Activated CD4-positive, alpha-beta T cell treated with anti-CD3 and anti-CD28 coated beads for 48 hours (primary cell): ENCODE measurements around the gene CRLF1.
A peak's percentile ranks its signal among the peaks of the same experiment; 100 is the strongest.

Source experiments
- DNase-seq: peaks from one replicate; pipeline ENCODE4 v3.0.0-alpha.2; 2020

Gene CRLF1

DNA sequence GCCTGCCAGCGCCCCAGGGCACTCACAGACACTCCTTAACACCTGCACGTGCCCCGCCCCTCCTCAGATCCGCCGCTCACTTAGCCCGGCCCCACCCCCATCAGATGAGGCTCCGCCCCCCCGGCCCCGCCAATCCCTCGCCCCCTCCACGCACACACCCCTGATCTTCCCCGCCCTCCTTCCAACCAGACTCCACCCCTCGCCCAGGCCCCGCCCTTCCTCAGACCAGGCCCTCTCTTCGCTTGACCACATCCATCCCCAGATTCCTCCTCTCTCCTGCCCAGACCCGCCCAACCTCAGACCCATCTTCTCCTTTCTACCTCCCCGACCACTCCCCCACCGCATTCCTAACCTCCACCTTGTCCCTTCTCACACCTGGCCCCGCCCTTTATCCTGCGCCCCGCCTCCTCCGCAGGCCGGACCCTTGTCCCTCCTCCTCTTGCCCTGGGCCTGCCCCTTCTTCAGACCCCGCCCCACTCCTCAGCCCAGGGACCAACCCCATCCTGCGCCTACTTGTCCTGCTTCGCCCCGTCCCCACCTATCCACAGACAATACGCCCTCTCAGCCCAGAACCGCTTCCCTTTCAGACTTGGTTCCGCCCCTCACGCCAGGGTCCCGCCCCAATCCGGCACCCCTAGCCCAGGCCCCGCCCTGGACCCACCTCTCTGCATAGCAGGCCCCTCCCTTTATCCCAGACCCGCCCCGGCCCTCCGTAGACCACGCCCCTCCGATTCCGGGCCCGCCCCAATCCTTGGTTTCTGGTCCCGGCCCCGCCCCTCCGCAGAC lies 29.8 kb upstream of the CRLF1 start:
- DNase-seq = peak; percentile 100

DNA sequence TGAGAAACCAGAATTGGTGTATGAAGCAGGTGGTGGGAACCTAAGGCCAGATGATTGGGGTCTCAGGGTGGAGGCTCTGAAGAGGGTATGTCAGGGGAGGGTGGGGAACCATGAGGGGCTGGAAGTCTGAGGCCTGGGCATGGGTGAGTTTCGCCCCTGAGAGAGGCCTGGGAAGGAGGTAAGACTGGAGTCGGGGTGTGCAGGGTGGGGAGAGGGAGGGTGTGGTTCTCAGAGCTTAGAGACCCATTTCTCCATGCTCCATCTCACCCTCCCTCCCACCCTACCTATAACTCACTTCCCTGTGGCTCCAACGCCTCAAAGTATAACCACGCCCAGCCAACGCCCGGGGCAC lies 29.2 kb upstream of the CRLF1 start:
- DNase-seq = no peak

DNA sequence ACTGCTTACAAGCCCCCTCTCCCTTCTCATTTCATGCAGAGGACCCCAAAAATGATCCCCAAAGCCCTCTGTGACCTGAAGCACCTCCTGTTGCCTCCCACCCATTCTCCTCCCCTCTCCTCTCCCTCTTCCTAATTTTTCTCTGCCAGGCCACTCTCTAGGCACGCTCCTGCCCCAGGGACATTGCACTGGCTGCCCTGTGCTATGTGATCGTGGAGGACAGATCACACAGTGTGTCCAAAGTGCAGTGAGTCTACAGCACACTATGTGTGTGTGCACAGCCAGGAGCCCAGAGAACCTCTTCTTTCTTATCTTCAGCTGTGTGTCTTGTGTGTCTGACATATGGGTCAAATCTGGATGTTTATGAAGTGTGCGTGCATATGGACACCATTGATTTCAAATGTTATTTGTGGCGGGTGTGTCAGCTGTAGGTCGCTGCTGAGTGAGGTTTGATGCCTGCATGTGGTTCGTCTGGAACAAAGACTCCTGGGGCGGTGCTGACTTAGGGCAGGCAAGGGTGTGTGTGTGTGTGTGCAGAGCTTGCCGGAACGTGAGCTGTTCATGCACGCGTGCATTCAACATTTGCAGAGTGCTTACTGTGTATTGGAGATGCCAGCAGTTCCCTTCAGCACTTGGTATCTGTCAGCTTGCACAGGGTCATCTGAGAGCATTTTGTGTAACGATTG lies 28.2 kb upstream of the CRLF1 start:
- DNase-seq = no peak

DNA sequence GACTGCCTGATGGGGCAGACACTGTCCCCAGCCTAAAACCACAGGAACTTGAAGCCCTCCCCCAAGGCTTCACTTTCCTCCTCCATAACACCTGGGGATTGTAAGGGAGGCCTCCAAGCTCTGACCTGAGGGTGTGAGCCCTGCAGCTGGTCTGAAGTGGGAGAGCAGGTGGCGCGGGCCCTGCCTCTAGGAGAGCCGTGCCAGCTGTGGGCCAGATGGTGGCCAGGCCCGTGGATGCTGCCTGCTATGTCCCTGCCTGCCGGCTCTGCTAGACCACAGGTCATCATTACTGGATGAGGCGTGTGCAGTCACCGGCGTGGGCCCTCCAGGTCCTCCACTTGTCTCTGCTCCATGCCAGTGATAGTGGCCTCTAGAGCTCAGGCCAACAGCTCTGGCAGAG lies 26.7 kb upstream of the CRLF1 start:
- no peak for DNase-seq

DNA sequence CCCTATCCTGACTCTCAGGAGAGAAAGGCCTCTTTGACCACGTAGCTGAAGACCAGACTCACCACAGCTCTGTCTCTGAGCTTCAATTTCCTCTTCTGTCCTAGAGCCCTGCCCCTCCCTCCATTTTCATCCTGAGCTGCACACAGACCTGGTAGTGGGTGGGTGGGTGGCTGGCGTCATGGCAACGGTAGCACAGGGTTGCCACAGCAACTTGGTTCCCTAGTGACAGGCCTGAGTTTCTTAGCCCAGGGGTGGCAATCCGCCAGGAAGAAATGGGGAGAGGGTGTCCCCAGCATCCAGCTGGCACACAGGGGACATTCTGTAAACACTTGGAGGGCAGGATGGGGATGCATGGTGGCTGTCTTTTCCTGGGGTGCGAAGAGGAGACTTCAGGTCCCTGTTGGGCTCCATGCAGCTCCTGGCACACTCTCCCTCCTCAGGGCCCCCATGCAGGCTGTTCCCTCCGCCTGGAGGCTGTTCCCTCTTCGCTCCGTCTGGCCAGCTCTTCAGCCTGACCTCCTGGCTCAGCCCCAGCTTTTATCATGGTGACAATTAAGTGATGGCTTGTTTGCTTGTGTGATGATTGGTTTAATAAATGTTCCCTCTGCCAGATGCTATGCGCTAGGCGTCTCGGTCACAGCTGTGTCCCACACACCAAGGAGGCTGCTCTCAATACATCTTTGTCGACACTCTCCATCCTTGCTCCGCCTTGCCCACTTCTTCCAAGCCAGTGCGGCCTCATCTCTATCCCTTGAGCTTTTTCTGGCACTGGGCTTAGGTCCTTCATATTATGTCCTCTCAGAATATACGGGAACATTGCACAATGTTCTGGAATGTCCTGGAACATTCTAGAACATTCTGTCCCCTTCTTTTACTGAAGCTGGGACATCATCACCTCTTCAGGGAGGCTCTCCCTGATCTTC lies 22.8 kb upstream of the CRLF1 start:
- no peak for DNase-seq

DNA sequence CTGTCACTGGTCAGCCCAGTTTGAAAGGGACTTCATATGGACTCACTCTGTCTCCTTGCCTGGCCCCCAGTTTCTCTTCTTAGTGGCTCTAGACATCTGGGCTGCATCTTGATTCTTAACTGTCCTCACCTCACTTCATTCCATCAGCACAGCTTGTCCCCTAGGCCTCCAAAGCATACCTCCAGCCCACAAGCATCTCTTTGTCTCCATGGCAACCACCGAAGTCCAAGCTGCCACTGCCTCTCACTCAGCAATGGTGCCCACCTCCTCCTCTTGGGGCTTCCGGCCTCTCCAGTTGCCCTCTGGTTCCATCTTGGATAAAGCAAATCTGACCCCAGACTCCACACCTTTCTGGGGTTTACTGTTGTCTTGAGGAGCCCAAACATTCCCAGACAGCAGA lies 20.3 kb upstream of the CRLF1 start:
- DNase-seq = no peak

DNA sequence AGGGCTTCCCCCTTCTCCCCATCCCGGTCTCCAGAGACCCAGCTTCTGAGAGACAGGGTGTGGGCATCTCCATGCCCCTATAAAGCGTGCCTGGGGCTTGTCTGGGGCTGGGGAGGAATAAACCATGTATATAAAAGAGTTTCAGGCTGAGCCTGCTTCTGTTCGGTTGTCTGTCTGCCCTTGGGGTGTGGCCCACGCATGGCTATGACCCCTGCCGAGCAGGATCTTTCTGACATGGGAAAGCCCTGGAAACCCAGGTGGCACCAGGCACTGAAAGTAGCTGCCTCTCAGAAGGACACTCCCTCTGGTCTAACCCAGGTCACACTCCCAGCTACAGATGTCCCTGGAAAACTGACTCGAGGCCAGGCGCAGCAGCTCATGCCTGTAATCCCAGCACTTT lies 14.3 kb upstream of the CRLF1 start:
- DNase-seq = no peak

DNA sequence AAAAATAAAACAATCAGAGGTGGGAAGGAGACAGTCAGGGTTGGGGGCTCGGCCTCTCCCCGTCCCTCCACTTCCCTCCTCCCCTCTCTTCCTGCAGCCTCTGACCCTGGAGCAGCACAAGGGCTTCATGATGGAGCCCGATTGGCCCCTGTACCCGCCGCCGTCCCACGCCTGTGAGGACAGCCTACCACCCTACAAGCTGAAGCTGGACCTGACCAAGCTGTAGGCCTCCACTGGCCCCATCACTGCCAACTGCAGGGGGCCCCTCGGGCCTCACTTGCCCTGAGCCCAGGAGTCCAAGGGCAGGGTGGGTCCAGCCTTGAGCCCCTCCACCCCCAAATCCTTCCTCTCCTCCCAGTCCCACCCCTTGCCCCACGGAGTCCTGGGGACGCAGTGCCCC lies 13.7 kb upstream of the CRLF1 start:
- DNase-seq = no peak

DNA sequence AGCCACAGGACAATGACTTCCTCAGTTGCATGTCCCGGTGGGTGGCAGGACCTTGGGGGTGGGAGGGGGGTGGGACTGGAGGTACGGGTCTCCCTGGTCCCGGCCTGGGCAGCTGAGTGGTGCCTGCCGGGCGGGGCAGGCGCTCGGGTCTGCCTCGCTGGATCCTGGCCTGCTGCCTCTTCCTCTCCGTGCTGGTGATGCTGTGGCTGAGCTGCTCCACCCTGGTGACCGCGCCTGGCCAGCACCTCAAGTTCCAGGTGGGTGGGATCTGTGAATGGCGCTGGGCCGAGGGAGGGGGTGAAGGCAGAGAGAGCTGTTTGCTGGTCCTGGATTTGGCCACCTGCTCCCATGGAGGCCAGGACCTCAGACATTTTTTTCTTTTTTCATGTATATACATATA lies 11.6 kb upstream of the CRLF1 start:
- no peak for DNase-seq

DNA sequence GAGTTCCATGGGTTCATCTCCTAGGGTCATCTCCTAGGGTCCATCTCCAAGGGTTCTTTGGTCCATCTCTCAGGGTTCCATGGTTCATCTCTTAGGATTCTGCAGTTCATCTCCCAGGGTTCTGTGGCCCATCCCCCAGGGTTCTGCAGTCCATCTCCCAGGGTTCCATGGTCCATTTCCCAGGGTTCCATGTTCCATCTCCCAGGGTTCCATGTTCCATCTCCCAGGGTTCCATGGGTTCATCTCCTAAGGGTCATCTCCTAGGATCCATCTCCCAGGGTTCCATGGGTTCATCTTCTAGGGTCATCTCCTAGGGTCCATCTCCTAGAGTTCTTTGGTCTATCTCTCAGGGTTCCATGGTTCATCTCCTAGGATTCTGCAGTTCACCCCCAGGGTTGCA lies 11.0 kb upstream of the CRLF1 start:
- no peak for DNase-seq

DNA sequence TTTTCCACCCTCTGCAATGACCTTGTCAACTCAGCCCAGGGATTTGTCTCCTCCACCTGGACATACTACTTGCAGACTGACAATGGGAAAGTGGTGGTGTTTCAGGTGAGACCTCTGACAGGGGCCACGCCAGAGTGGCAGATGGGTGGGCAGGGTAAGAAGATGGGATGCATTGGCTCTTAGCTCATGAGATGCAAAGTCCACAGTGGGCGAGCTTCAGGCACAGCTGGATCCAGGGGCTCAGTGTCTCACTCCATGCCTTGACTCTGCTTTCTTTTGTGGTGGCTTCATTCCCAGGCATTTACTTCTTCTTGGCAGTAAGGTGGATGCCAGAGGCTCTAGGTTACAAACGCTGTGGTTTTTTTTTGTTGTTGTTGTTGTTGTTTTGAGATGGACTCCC lies 9.4 kb upstream of the CRLF1 start:
- DNase-seq = no peak

DNA sequence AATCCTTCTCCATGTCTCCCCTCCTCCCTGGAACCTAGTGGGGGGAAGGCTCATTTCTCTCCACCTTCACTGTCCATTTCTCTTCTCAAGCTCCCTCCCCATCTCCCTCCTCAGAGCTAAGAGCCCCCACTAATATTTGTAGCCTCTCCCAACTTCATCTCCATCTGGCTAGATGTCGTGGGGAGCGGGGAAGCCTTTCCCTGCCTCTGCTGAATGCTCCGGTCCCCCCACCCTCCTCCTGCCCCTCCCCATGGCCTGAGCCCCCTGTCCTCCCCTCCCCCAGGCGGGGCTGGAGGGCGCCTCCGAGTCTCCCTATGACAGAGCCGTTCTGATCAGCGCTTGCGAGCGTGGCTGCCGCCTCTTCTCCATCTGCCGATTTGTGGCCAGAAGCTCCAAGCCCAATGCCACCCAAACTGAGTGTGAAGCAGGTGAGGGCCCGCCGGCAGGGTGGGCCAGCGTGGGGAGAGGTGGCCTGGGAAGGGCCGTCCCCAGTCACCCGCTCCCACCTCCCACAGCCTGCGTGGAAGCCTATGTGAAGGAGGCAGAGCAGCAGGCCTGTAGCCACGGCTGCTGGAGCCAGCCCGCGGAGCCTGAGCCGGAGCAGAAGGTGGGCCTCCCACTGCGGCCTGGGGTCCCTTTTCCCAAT lies 7.1 kb upstream of the CRLF1 start:
- DNase-seq = no peak

DNA sequence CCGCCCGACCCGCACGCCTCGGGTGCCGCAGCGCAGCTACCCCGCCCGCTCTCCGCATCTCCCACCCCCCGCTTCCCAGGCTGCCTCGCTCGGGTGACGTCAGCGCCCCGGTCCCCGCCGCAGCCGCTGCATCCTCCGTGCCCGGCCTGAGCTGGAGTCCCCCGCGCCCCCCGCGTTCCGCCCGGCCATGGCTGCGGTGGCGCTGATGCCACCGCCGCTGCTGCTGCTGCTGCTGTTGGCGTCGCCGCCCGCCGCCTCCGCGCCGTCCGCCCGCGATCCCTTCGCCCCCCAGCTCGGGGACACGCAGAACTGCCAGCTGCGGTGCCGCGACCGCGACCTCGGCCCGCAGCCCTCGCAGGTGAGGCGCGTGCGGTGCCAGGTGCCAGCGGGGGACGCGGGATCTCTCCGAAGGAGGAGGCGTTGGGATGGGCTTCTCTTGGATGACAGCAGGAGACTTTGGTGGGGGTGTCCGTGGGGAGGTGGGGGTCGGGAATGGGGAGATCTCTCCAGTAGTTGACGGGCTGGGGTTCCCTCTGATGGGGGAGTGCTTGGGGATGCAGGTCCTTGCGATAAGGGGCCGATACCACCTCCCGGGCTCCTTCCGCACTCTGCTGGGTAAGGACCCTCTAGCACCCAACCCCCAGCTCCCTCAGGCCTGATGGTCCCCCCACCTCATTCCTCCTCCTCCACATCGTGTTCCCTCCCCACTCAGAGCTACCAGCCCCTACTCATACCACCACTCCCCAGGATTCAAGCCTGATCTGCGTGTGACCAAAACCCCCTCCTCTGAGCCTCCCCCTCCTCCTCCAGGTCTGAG lies 6.4 kb upstream of the CRLF1 start, which contains the start of gene TMEM59L:
Gene TMEM59L (plus strand): TSS at position 99 of the 817 bp plus-strand sequence. CDS start 89 bp downstream, at position 188.
- DNase-seq = no peak

DNA sequence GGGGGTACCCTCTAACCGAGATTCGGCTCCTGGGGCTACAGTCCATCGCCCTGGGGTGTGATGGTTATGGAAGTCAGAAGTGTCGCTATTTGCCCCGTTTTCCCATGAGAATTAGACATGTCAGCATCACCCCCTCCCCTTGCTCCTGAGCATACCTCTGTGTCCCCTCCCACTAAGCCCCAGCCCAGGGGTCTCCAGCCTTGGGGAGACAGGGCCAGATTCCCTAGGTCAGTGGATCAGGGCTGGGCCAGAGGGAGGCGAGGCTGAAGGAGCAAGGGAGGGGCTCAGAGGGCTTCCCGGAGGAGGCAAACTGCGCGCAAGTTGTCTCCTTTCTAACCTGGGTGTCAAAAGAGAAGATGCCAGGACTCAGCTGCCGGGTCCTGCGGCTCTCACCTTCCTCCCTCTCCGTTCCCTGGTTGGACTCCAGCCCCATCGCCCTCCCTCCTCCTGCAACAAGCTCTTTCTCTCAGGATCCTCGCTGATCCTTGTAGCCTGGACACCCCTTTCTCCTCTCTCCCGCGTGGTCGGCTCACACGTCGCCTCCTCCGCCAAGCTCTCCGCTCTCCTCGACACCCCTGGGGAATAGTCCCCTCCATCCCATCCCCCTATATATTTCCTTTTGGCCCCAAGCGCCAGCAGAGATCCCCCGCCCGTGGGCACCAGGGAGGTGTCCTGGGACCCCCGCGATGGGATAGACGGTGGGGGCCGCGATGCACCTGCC lies 5.6 kb upstream of the CRLF1 start:
- no peak for DNase-seq

DNA sequence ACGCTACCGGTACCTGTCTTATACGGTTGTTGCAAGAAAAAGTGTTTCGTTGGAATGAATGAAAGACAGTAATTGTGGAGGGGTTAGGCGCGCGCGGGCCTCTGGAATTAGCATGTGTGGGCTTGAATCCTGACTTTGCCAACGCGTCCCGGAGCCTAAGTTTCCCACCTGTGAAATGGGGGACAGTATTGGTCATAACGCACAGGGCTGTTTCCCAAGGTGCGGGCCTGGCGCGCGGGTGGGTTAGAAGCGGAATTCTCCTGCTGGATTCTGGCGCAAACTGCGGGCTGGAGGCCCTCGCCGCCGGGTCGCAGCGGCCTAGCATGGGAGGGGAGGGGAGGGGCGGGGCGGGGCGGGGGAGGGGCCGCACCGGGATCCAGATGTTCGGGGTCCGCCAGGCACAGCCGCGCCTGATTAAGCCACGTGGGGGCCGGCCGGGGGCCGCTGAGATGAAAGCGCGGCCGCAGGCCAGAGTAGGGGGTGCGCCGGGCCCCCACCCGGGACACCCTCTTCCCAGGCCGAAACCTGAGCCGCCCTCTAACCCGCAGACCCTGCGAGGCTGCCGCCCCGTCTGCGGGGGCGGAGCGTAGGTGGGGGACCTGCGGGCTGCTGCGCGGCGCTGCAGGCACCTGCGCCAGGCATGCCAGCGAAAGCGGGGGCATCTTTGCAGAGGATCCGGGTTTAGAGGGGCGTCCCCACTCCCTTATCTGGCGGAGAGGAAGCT lies 4.9 kb upstream of the CRLF1 start:
- no peak for DNase-seq

DNA sequence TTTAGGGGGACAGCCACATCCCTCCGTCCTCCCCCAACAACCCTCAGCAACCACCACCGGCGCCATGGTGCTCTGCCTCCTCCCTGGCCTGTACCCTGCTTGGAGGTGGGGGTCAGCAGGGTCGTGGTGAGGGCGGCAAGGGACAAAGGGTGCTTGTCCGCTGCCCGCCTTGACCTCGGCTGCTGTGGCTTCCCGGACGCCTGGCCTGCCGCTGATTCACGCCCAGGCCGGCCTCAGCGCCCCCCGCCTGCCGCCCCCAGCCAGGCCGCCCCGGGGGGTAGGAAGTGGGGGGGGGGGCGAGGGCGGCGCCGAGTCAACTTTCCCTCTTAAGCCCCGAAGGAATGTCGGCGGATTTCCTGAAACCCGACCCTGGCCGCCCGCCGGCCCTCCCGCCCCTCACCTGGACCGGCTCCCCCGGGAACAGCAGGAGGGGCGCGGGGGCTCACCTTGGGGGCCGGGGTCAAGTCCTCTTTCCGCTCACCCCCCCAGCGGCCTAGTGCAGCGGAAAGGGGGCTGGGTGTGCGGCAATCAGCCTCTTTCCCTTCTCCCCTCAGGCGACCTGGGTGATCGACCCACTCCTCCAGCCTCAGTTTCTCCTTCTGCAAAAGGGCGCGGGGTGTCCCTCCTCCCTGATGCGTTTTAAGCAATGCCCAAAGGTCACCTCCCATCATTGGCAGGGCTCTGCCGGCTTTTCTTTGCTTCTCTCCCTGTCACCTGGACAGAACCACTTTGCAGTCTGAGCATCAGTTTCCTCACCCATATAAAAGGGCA lies 4.1 kb upstream of the CRLF1 start:
- no peak for DNase-seq

DNA sequence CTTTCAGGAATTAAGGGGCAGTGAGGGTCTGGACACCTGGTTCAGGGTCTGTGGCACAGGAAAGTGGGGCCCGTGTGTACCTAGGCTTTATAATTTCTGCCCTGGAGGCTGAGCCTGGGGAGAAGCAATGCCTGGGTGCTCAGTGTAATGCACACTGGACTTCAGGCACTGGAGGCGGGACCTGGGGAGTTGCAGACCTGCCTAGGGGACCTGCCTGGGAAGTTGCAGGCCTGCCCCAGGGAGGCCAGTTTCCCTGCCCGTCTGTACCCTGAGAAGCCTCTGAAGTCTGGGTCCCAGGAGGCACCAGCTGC lies 3.6 kb upstream of the CRLF1 start:
- DNase-seq = no peak

DNA sequence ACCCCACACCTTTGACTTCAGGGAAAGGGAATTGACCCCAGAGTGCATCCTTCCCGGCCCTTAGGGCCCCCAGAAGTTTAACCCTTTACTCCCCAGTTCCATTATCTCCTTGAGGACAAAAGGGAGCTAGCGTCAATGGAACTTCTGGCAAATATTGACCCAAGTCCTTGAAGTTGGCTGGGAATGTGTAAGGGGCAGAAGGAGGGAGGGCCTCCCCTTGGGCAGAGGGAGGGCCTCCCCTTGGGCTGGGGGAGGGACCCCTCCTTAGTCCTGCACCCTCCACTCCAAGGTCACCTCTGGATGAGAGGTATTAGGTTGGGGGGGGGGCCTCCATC lies 3.1 kb upstream of the CRLF1 start:
- no peak for DNase-seq

DNA sequence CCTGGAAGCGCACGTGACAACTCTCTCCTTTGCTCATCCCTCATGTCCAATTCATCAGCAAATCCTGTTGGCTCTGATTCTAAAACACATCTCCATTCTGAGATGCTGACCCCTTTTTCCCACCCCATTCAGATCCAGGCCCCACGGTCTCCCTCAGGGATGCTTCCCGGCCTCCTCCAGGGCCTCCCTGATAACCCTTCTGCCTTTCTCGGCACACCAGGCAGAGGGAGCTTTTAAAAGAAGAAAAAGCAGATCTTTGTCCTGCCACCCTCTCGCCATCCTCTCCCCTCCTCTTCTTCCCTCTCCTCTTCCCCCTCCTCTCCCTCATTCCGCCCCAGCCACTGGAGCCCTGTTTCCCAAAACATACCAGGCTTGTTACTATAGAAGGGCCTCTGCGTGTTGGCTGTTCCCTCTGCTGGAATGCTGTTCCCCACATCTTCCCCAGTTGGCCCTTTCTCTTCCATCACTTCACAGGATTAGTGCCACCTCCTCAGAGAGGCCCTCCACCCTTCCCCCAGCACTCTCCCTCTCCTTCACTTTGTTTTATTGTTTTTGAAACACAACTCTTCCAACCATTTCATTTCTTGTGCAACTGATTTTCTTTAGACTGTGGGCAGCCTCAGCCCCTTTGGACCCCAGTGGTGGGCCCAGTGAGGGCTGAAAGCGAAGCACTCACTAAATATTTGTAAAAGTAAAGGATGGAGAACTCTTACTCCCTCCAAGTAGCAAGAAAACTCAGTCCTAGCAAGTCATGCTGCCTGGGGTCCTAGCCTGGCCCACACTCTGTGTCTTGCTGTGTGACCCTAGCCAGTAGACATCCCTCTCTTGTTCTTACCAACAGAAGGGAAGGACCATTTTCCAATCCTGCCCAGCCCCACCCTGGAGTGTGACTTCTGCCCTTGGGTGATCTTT lies 2.5 kb upstream of the CRLF1 start:
- no peak for DNase-seq
